Vagina (tissue), 2 donors: Measurements from ENCODE around the gene LRMDA. TPM values are rescaled to one million over a fixed set of nuclear protein-coding genes. Genes with fewer than 3 reads are reported as not detected.

ENCODE experiments used
- DNase-seq, 2 donors: peaks; one replicate each; pipeline ENCODE4 v3.0.0-alpha.2; 2017; ENCODE audit errors: extremely low spot score in 2 of 2
- H3K27ac ChIP-seq: fragments of 200-600 bp; sonication (generic); one replicate; pipeline ENCODE4 v1.5.1; 2019
- H3K27me3 ChIP-seq: fragments of 200-600 bp; sonication (generic); one replicate; pipeline ENCODE4 v1.5.1; 2019
- H3K36me3 ChIP-seq, 2 donors: fragments of 200-600 bp; sonication (generic); one replicate each; pipeline ENCODE4 v1.5.1; 2017 to 2019
- H3K4me1 ChIP-seq: fragments of 200-600 bp; sonication (generic); one replicate; pipeline ENCODE4 v1.5.1; 2019
- H3K4me3 ChIP-seq, 2 donors: fragments of 200-600 bp; sonication (generic); 1 replicate in 1 of 2; 2 replicates in 1 of 2; pipeline ENCODE4 v1.5.1; 2016 to 2019
- H3K9me3 ChIP-seq: fragments of 200-600 bp; sonication (generic); one replicate; pipeline ENCODE4 v1.5.1; 2019
- CTCF ChIP-seq, 3 experiments: fragments of 450-650 bp in 2 of 3; fragments of 200-600 bp in 1 of 3; sonication (generic) in 1 of 3; IDR thresholded peaks; one replicate each; pipeline ENCODE4 v1.5.1; 2017 to 2019; ENCODE audit warnings: antibody characterized with exemption in 3 of 3, mild to moderate bottlenecking in 2 of 3, moderate library complexity in 2 of 3
- POLR2A ChIP-seq, 2 donors: fragments of 450-650 bp; IDR thresholded peaks; one replicate each; pipeline ENCODE4 v1.6.1; 2017; ENCODE audit warnings: antibody characterized with exemption in 2 of 2, mild to moderate bottlenecking in 2 of 2, moderate library complexity in 2 of 2
- POLR2AphosphoS5 ChIP-seq, 2 donors: sonication (generic); formaldehyde crosslinking; IDR thresholded peaks; one replicate each; pipeline ENCODE4 v1.9.0; 2017; ENCODE audit warnings: antibody characterized with exemption in 2 of 2, mild to moderate bottlenecking in 2 of 2, low read depth in 1 of 2; ENCODE audit not compliant: insufficient read depth in 1 of 2
- intact Hi-C: fragments of 100-400 bp; cut with DNase I; formaldehyde crosslinking; loops from one replicate; pipeline ENCODE4 v1.15.1; 2023
- total RNA-seq: library from RNA; depleted of rRNA; stranded (reverse); fragments of >200 nt; gene quantifications from one replicate; pipeline ENCODE4 v1.2.3, GENCODE V29; 2016

LRMDA gene
- total RNA-seq, 1 donor from 2014 or later: 22.6 TPM

GRCh38 chr10:75606203-75606779 lies 174.9 kb downstream of the LRMDA start:
- H3K9me3 ChIP-seq: no peaks in the 10 kb centered on the region
- no peaks in the 10 kb centered on the region for H3K27me3 ChIP-seq
- H3K4me1 ChIP-seq: no peaks in the 10 kb centered on the region
- TF ChIP-seq CTCF (IDR thresholded peaks at IDR 0.05): no peak
- TF ChIP-seq POLR2A (IDR thresholded peaks at IDR 0.05): no peak
- no peak for TF ChIP-seq POLR2AphosphoS5 (IDR thresholded peaks at IDR 0.05; ENCODE audit: insufficient read depth in 1 of 2, low read depth in 1 of 2)
- H3K27ac ChIP-seq: no peak overlapping the region
- no peak overlapping the region for H3K4me3 ChIP-seq
- DNase-seq: no peak
- intact Hi-C loops: no loop called here
- no peaks in the 10 kb centered on the region for H3K36me3 ChIP-seq

- H3K27me3 ChIP-seq: no peaks in the 10 kb centered on the region
- H3K9me3 ChIP-seq: no peaks in the 10 kb centered on the region
- H3K4me3 ChIP-seq: no peak overlapping the region
- H3K27ac ChIP-seq: no peak overlapping the region
- no peak for DNase-seq
- no peaks in the 10 kb centered on the region for H3K36me3 ChIP-seq
- no peak for TF ChIP-seq POLR2AphosphoS5 (IDR thresholded peaks at IDR 0.05; ENCODE audit: insufficient read depth in 1 of 2, low read depth in 1 of 2)
- no peak for TF ChIP-seq POLR2A (IDR thresholded peaks at IDR 0.05)
- TF ChIP-seq CTCF (IDR thresholded peaks at IDR 0.05): no peak
- intact Hi-C loops: no loop called here
- peaks cover under 1% of the 10 kb centered on the region for H3K4me1 ChIP-seq
Observed at GRCh38 chr10:75607576-75607975, 176.2 kb downstream of the LRMDA start.

GRCh38 chr10:75610183-75610582 lies 178.8 kb downstream of the LRMDA start:
- no peak for DNase-seq
- H3K36me3 ChIP-seq: no peaks in the 10 kb centered on the region
- no peak overlapping the region for H3K27ac ChIP-seq
- no peaks in the 10 kb centered on the region for H3K9me3 ChIP-seq
- peaks cover 17% of the 10 kb centered on the region for H3K4me1 ChIP-seq
- TF ChIP-seq POLR2AphosphoS5 (IDR thresholded peaks at IDR 0.05; ENCODE audit: insufficient read depth in 1 of 2, low read depth in 1 of 2) (no peak), CTCF (IDR thresholded peaks at IDR 0.05) (no peak)
- intact Hi-C loops: no loop called here
- no peaks in the 10 kb centered on the region for H3K27me3 ChIP-seq
- H3K4me3 ChIP-seq: no peak overlapping the region

- H3K4me1 ChIP-seq: peaks cover 17% of the 10 kb centered on the region
Observed at GRCh38 chr10:75611172-75611992, 180.0 kb downstream of the LRMDA start.

More at GRCh38 chr10:75611172-75611992, 180.0 kb downstream of the LRMDA start:
- intact Hi-C loops: no loop called here
- no peak for DNase-seq
- H3K27ac ChIP-seq: no peak overlapping the region
- TF ChIP-seq CTCF (IDR thresholded peaks at IDR 0.05): no peak
- TF ChIP-seq POLR2A (IDR thresholded peaks at IDR 0.05): no peak
- TF ChIP-seq POLR2AphosphoS5 (IDR thresholded peaks at IDR 0.05; ENCODE audit: insufficient read depth in 1 of 2, low read depth in 1 of 2): no peak
- no peak overlapping the region for H3K4me3 ChIP-seq
- H3K36me3 ChIP-seq: no peaks in the 10 kb centered on the region
- H3K9me3 ChIP-seq: no peaks in the 10 kb centered on the region
- H3K27me3 ChIP-seq: no peaks in the 10 kb centered on the region
